Neural progenitor cell (in vitro differentiated cells): ENCODE data around the gene SLC11A1. TPM values are rescaled to one million over a fixed set of nuclear protein-coding genes. Genes with fewer than 3 reads are reported as not detected.

Experiments
- DNase-seq: peaks from one replicate; pipeline ENCODE4 v3.0.0-alpha.2; 2016; ENCODE audit warnings: low spot score
- H2AFZ ChIP-seq: fragments of 200-600 bp; sonication (generic); replicated peaks from 2 replicates; pipeline ENCODE4 v1.6.1; 2016; ENCODE audit warnings: antibody characterized with exemption
- H3F3A ChIP-seq: fragments of 200-600 bp; sonication (generic); 2 replicates; pipeline ENCODE4 v1.6.1; 2016; ENCODE audit warnings: antibody characterized with exemption, low read depth
- H3K27ac ChIP-seq: fragments of 200-600 bp; sonication (generic); 2 replicates; pipeline ENCODE4 v1.5.1; 2016; ENCODE audit warnings: mild to moderate bottlenecking
- H3K27me3 ChIP-seq: fragments of 200-600 bp; sonication (generic); 2 replicates; pipeline ENCODE4 v1.6.1; 2016; ENCODE audit warnings: mild to moderate bottlenecking, moderate library complexity
- H3K36me3 ChIP-seq: fragments of 200-600 bp; sonication (generic); 2 replicates; pipeline ENCODE4 v1.5.1; 2016
- H3K4me1 ChIP-seq: fragments of 200-600 bp; sonication (generic); 2 replicates; pipeline ENCODE4 v1.6.1; 2016; ENCODE audit warnings: mixed run types
- H3K4me2 ChIP-seq: fragments of 200-600 bp; sonication (generic); 2 replicates; pipeline ENCODE4 v1.6.1; 2016
- H3K4me3 ChIP-seq: fragments of 200-600 bp; sonication (generic); 2 replicates; pipeline ENCODE4 v1.5.1; 2016
- H3K79me2 ChIP-seq: fragments of 200-600 bp; sonication (generic); 2 replicates; pipeline ENCODE4 v1.6.1; 2016; ENCODE audit warnings: low read depth
- H3K9ac ChIP-seq: fragments of 200-600 bp; sonication (generic); 2 replicates; pipeline ENCODE4 v1.6.1; 2016
- H3K9me3 ChIP-seq: fragments of 200-600 bp; sonication (generic); 2 replicates; pipeline ENCODE4 v1.5.1; 2016; ENCODE audit warnings: low read depth
- H4K20me1 ChIP-seq: fragments of 200-600 bp; sonication (generic); 2 replicates; pipeline ENCODE4 v1.6.1; 2016; ENCODE audit warnings: low read depth
- H3K27ac Mint-ChIP-seq: 3 replicates; pipeline ENCODE4 v1.8.0; 2021; ENCODE audit warnings: mixed read lengths
- H3K27me3 Mint-ChIP-seq: 2 replicates; pipeline ENCODE4 v1.8.0; 2022; ENCODE audit warnings: low read depth, mild to moderate bottlenecking, inconsistent platforms, moderate library complexity, mixed read lengths; ENCODE audit not compliant: insufficient read depth
- H3K36me3 Mint-ChIP-seq: 3 replicates; pipeline ENCODE4 v1.8.0; 2021; ENCODE audit warnings: mixed read lengths
- H3K4me1 Mint-ChIP-seq: 3 replicates; pipeline ENCODE4 v1.8.0; 2021; ENCODE audit warnings: mixed read lengths
- H3K4me3 Mint-ChIP-seq: 3 replicates; pipeline ENCODE4 v1.8.0; 2021; ENCODE audit warnings: mild to moderate bottlenecking, moderate library complexity, mixed read lengths
- H3K9me3 Mint-ChIP-seq: 3 replicates; pipeline ENCODE4 v1.8.0; 2020; ENCODE audit warnings: mixed read lengths
- EZH2 ChIP-seq: fragments of 200-600 bp; sonication (generic); IDR thresholded peaks from 2 replicates; pipeline ENCODE4 v1.6.1; 2017; ENCODE audit warnings: antibody characterized with exemption, mild to moderate bottlenecking, moderate library complexity
- EZH2phosphoT487 ChIP-seq: fragments of 200-600 bp; sonication (generic); IDR thresholded peaks from 2 replicates; pipeline ENCODE4 v1.6.1; 2017; ENCODE audit warnings: antibody characterized with exemption
- total RNA-seq: library from RNA; depleted of rRNA; stranded (reverse); fragments of >200 nt; gene quantifications from 2 replicates; pipeline ENCODE4 v1.2.3, GENCODE V29; 2015; ENCODE audit warnings: low replicate concordance
- TF ChIP-seq, protein P1 (sequence below): fragments of 200-600 bp; sonication (generic); IDR thresholded peaks from 2 replicates; pipeline ENCODE4 v1.5.1; 2017; ENCODE audit warnings: antibody characterized with exemption, mild to moderate bottlenecking

Gene SLC11A1
- total RNA-seq, 1 donor from 2014 or later = not detected

GRCh38 chr2:218389333-218390150 lies 7.5 kb downstream of the SLC11A1 start:
- no peaks in the 10 kb centered on the region for H3K9me3 Mint-ChIP-seq
- Histone ChIP-seq H3K4me3 (no peak overlapping the region), H3K9me3 (no peaks in the 10 kb centered on the region), H3K9ac (no peak overlapping the region), H3K4me1 (no peaks in the 10 kb centered on the region), H3K4me2 (no peak overlapping the region), H3F3A (peaks cover 25% of the 10 kb centered on the region), H4K20me1 (no peaks in the 10 kb centered on the region), H3K36me3 (no peaks in the 10 kb centered on the region), H3K27me3 (peaks cover 28% of the 10 kb centered on the region), H3K79me2 (no peaks in the 10 kb centered on the region), H3K27ac (no peak overlapping the region), H2AFZ (no peak overlapping the region)
- H3K27me3 Mint-ChIP-seq = peaks cover 16% of the 10 kb centered on the region
- no peaks in the 10 kb centered on the region for H3K4me1 Mint-ChIP-seq
- TF ChIP-seq, protein P1, sequence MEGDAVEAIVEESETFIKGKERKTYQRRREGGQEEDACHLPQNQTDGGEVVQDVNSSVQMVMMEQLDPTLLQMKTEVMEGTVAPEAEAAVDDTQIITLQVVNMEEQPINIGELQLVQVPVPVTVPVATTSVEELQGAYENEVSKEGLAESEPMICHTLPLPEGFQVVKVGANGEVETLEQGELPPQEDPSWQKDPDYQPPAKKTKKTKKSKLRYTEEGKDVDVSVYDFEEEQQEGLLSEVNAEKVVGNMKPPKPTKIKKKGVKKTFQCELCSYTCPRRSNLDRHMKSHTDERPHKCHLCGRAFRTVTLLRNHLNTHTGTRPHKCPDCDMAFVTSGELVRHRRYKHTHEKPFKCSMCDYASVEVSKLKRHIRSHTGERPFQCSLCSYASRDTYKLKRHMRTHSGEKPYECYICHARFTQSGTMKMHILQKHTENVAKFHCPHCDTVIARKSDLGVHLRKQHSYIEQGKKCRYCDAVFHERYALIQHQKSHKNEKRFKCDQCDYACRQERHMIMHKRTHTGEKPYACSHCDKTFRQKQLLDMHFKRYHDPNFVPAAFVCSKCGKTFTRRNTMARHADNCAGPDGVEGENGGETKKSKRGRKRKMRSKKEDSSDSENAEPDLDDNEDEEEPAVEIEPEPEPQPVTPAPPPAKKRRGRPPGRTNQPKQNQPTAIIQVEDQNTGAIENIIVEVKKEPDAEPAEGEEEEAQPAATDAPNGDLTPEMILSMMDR = no peak
- TF ChIP-seq EZH2 (no peak), EZH2phosphoT487 (no peak)
- H3K27ac Mint-ChIP-seq = no peak overlapping the region
- no peaks in the 10 kb centered on the region for H3K36me3 Mint-ChIP-seq
- no peak overlapping the region for H3K4me3 Mint-ChIP-seq
- DNase-seq = no peak

- peaks cover 12% of the 10 kb centered on the region for H3K27me3 Mint-ChIP-seq
Observed at GRCh38 chr2:218391202-218391601, 9.1 kb downstream of the SLC11A1 start.

DNA sequence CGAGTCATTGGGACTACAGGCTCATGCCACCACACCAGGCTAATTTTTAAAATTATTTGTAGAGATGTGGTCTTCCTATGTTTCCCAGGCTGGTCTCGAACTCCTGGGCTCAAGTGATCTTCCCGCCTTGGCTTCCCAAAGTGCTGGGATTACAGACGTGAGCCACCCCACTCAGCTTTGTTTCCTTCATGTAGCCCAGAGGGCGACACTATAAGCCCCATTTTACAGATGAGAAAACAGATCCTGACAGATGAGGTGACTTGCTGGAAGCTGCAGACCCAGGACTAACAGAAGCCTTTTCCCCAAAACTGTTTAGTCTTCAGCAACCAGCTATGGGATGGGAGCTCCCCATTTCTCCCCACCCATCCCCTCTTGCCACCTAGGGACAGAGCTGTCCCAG lies 10.4 kb downstream of the SLC11A1 start:
- Histone ChIP-seq H3K4me3 (no peak overlapping the region), H4K20me1 (no peaks in the 10 kb centered on the region), H3K4me1 (peaks cover 16% of the 10 kb centered on the region), H3K27ac (no peak overlapping the region), H2AFZ (no peak overlapping the region), H3K27me3 (peaks cover 37% of the 10 kb centered on the region), H3K79me2 (no peaks in the 10 kb centered on the region), H3F3A (peaks cover 36% of the 10 kb centered on the region), H3K9me3 (no peaks in the 10 kb centered on the region), H3K4me2 (no peak overlapping the region), H3K9ac (no peak overlapping the region), H3K36me3 (no peaks in the 10 kb centered on the region)
- no peak for DNase-seq
- Mint-ChIP-seq H3K27me3 (peaks cover 23% of the 10 kb centered on the region), H3K36me3 (no peaks in the 10 kb centered on the region), H3K9me3 (no peaks in the 10 kb centered on the region), H3K4me3 (no peak overlapping the region), H3K27ac (no peak overlapping the region), H3K4me1 (peaks cover 16% of the 10 kb centered on the region)
- TF ChIP-seq, protein P1 = no peak
- no peak for TF ChIP-seq EZH2

More at GRCh38 chr2:218391202-218391601, 9.1 kb downstream of the SLC11A1 start:
- Histone ChIP-seq H4K20me1 (no peaks in the 10 kb centered on the region), H3K27me3 (peaks cover 37% of the 10 kb centered on the region), H3K36me3 (no peaks in the 10 kb centered on the region), H3K27ac (no peak overlapping the region), H3F3A (peaks cover 36% of the 10 kb centered on the region), H3K4me3 (no peak overlapping the region), H3K9ac (no peak overlapping the region), H3K79me2 (no peaks in the 10 kb centered on the region), H3K4me1 (peaks cover 5% of the 10 kb centered on the region), H3K9me3 (no peaks in the 10 kb centered on the region), H2AFZ (no peak overlapping the region), H3K4me2 (no peak overlapping the region)
- Mint-ChIP-seq H3K36me3 (no peaks in the 10 kb centered on the region), H3K4me1 (peaks cover 5% of the 10 kb centered on the region), H3K9me3 (no peaks in the 10 kb centered on the region), H3K4me3 (no peak overlapping the region), H3K27ac (no peak overlapping the region)
- no peak for DNase-seq
- no peak for TF ChIP-seq EZH2
- TF ChIP-seq, protein P1 = no peak
- no peak for TF ChIP-seq EZH2phosphoT487
